Vagina (tissue), 2 donors: ENCODE data around the gene SAMD3.

Source experiments
- CTCF ChIP-seq, 3 experiments: fragments of 450-650 bp in 2 of 3; fragments of 200-600 bp in 1 of 3; sonication (generic) in 1 of 3; IDR thresholded peaks; one replicate each; pipeline ENCODE4 v1.5.1; 2017 to 2019; ENCODE audit warnings: antibody characterized with exemption in 3 of 3, mild to moderate bottlenecking in 2 of 3, moderate library complexity in 2 of 3
- POLR2A ChIP-seq, 2 donors: fragments of 450-650 bp; IDR thresholded peaks; one replicate each; pipeline ENCODE4 v1.6.1; 2017; ENCODE audit warnings: antibody characterized with exemption in 2 of 2, mild to moderate bottlenecking in 2 of 2, moderate library complexity in 2 of 2
- POLR2AphosphoS5 ChIP-seq, 2 donors: sonication (generic); formaldehyde crosslinking; IDR thresholded peaks; one replicate each; pipeline ENCODE4 v1.9.0; 2017; ENCODE audit warnings: antibody characterized with exemption in 2 of 2, mild to moderate bottlenecking in 2 of 2, low read depth in 1 of 2; ENCODE audit not compliant: insufficient read depth in 1 of 2

DNA sequence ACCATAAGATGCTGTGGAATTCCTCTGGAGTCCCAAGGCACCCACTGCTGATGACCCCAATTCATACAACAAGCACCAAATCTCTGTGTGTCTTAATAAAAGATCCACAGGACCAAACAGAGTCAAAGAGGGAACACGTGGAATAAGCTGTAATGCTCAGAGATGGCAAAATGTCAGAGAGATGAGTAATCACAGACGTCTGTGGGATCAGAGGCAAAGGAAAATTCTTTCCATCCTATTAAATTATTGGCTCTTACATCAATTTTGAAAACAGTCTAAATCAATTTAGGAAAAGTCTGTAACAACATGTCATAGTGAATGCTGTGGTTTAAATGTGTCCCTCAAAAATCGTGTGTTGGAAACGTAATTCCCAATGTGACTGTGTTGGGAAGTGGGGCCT is 17.5 kb upstream of the SAMD3 start:
- no peak for TF ChIP-seq CTCF (IDR thresholded peaks at IDR 0.05)
- TF ChIP-seq POLR2A (IDR thresholded peaks at IDR 0.05): no peak
- no peak for TF ChIP-seq POLR2AphosphoS5 (IDR thresholded peaks at IDR 0.05; ENCODE audit: insufficient read depth in 1 of 2, low read depth in 1 of 2)
